GM23338 (cell line): ENCODE results near the gene MAD1L1. TPM values are rescaled to one million over a fixed set of nuclear protein-coding genes. Genes with fewer than 3 reads are reported as not detected.

Experiments
- ATAC-seq: fragments of 200-7000 bp; cut with Tn5 transposase; 3 replicates; pipeline ENCODE4 v1.9.1; 2020
- DNase-seq: peaks from one replicate; pipeline ENCODE4 v3.0.0-alpha.2; 2015; ENCODE audit warnings: low spot score
- H2AFZ ChIP-seq: fragments of 200-600 bp; sonication (generic); 2 replicates; pipeline ENCODE4 v1.8.0; 2016; ENCODE audit warnings: antibody characterized with exemption, mild to moderate bottlenecking, moderate library complexity
- H3F3A ChIP-seq: fragments of 200-600 bp; sonication (generic); replicated peaks from 2 replicates; pipeline ENCODE4 v1.8.0; 2017; ENCODE audit warnings: antibody characterized with exemption, mixed run types, low read depth
- H3K27ac ChIP-seq: fragments of 200-600 bp; sonication (generic); 2 replicates; pipeline ENCODE4 v1.6.1; 2016; ENCODE audit warnings: low read depth
- H3K27me3 ChIP-seq: fragments of 200-600 bp; sonication (generic); 2 replicates; pipeline ENCODE4 v1.8.0; 2016; ENCODE audit warnings: mild to moderate bottlenecking, mixed run types, moderate library complexity; ENCODE audit not compliant: insufficient read depth
- H3K36me3 ChIP-seq: fragments of 200-600 bp; sonication (generic); 2 replicates; pipeline ENCODE4 v1.8.0; 2016; ENCODE audit warnings: mild to moderate bottlenecking; ENCODE audit not compliant: insufficient read depth
- H3K4me1 ChIP-seq: fragments of 200-600 bp; sonication (generic); 2 replicates; pipeline ENCODE4 v1.8.0; 2016; ENCODE audit warnings: mild to moderate bottlenecking, moderate library complexity; ENCODE audit not compliant: insufficient read depth
- H3K4me2 ChIP-seq: fragments of 200-600 bp; sonication (generic); 2 replicates; pipeline ENCODE4 v1.7.1; 2017; ENCODE audit warnings: mixed run types
- H3K4me3 ChIP-seq: fragments of 200-600 bp; sonication (generic); 2 replicates; pipeline ENCODE4 v1.6.1; 2016; ENCODE audit warnings: mixed run types
- H3K79me2 ChIP-seq: fragments of 200-600 bp; sonication (generic); replicated peaks from 2 replicates; pipeline ENCODE4 v1.8.0; 2017; ENCODE audit warnings: mild to moderate bottlenecking; ENCODE audit not compliant: insufficient read depth
- H3K9me2 ChIP-seq: fragments of 200-600 bp; sonication (generic); 2 replicates; pipeline ENCODE4 v1.8.0; 2017; ENCODE audit not compliant: insufficient read depth
- H4K20me1 ChIP-seq: fragments of 200-600 bp; sonication (generic); replicated peaks from 2 replicates; pipeline ENCODE4 v1.8.0; 2017; ENCODE audit warnings: mild to moderate bottlenecking; ENCODE audit not compliant: insufficient read depth
- H3K27ac Mint-ChIP-seq: 2 replicates; pipeline ENCODE4 v1.8.0; 2020; ENCODE audit warnings: inconsistent platforms, mild to moderate bottlenecking, moderate library complexity, mixed read lengths
- H3K27me3 Mint-ChIP-seq: 3 replicates; pipeline ENCODE4 v1.8.0; 2022; ENCODE audit warnings: low read depth, mild to moderate bottlenecking, moderate library complexity, mixed read lengths, inconsistent platforms; ENCODE audit not compliant: insufficient read depth, poor library complexity
- H3K36me3 Mint-ChIP-seq: 3 replicates; pipeline ENCODE4 v1.8.0; 2021; ENCODE audit warnings: low read depth, mild to moderate bottlenecking, inconsistent platforms, moderate library complexity, mixed read lengths
- H3K4me1 Mint-ChIP-seq: 3 replicates; pipeline ENCODE4 v1.8.0; 2020; ENCODE audit warnings: mild to moderate bottlenecking, inconsistent platforms, mixed read lengths
- H3K4me3 Mint-ChIP-seq: 3 replicates; pipeline ENCODE4 v1.8.0; 2021; ENCODE audit warnings: moderate library complexity, mild to moderate bottlenecking, inconsistent platforms, mixed read lengths
- H3K9me3 Mint-ChIP-seq: 3 replicates; pipeline ENCODE4 v1.8.0; 2020; ENCODE audit warnings: moderate library complexity, mild to moderate bottlenecking, inconsistent platforms, mixed read lengths
- CREB1 ChIP-seq: fragments of 250-450 bp; sonication (Bioruptor Pico); IDR thresholded peaks from 2 replicates; pipeline ENCODE4 v1.5.0; 2020; ENCODE audit warnings: low read depth, mild to moderate bottlenecking, moderate library complexity
- ETS1 ChIP-seq: IDR thresholded peaks from 2 replicates; pipeline ENCODE4 v1.6.1; 2016; ENCODE audit warnings: antibody characterized with exemption
- EZH2 ChIP-seq: fragments of 200-600 bp; sonication (generic); IDR thresholded peaks from one replicate; pipeline ENCODE4 v1.8.0; 2017; ENCODE audit warnings: antibody characterized with exemption, mild to moderate bottlenecking, low read depth; ENCODE audit not compliant: unreplicated experiment
- EZH2phosphoT487 ChIP-seq: fragments of 200-600 bp; sonication (generic); IDR thresholded peaks from one replicate; pipeline ENCODE4 v1.8.1; 2018; ENCODE audit warnings: antibody characterized with exemption; ENCODE audit not compliant: unreplicated experiment
- JUNB ChIP-seq: IDR thresholded peaks from one replicate; pipeline ENCODE4 v1.6.1; 2016; ENCODE audit warnings: antibody characterized with exemption; ENCODE audit not compliant: unreplicated experiment
- NANOG ChIP-seq: IDR thresholded peaks from 2 replicates; pipeline ENCODE4 v1.6.1; 2016; ENCODE audit warnings: antibody characterized with exemption, borderline replicate concordance
- POLR2AphosphoS5 ChIP-seq: IDR thresholded peaks from 2 replicates; pipeline ENCODE4 v1.6.1; 2016; ENCODE audit warnings: antibody characterized with exemption, low read depth
- REST ChIP-seq: IDR thresholded peaks from one replicate; pipeline ENCODE4 v1.6.1; 2018; ENCODE audit warnings: antibody characterized with exemption; ENCODE audit not compliant: unreplicated experiment
- STAT1 ChIP-seq: IDR thresholded peaks from one replicate; pipeline ENCODE4 v1.6.1; 2016; ENCODE audit warnings: antibody characterized with exemption; ENCODE audit not compliant: unreplicated experiment
- ZNF114 ChIP-seq: fragments of 250-450 bp; sonication (Bioruptor Pico); IDR thresholded peaks from 2 replicates; pipeline ENCODE4 v1.5.0; 2020; ENCODE audit warnings: mild to moderate bottlenecking, moderate library complexity
- ZNF462 ChIP-seq: fragments of 250-450 bp; sonication (Bioruptor Pico); IDR thresholded peaks from 2 replicates; pipeline ENCODE4 v1.5.0; 2020; ENCODE audit warnings: mild to moderate bottlenecking, moderate library complexity
- polyA plus RNA-seq: library from polyadenylated mRNA; unstranded; fragments of >200 nt; fragmentation: Nextera tagmentation; extraction: Ambion mirVana; gene quantifications from 2 replicates; pipeline ENCODE4 v1.2.1, GENCODE V29; 2016
- total RNA-seq: library from RNA; depleted of rRNA; stranded (reverse); fragments of >200 nt; shearing (Covaris generic); gene quantifications from 2 replicates; pipeline ENCODE4 v1.2.3, GENCODE V29; 2014

Gene MAD1L1
- total and polyA plus RNA-seq, 2 experiments from 2014 or later: 40.3 to 59.3 TPM

- TF ChIP-seq ZNF462 (CRISPR knock-in tag) (no peak), EZH2phosphoT487 (no peak), EZH2 (no peak), ZNF114 (no peak), POLR2AphosphoS5 (no peak), JUNB (no peak)
Measured at GRCh38 chr7:1997537-1998076, 235.1 kb downstream of the MAD1L1 start (continued).

GRCh38 chr7:1996816-1997215, 235.9 kb downstream of the MAD1L1 start:
- H3F3A ChIP-seq: no peaks in the 10 kb centered on the region
- H3K36me3 Mint-ChIP-seq: no peaks in the 10 kb centered on the region
- no peaks in the 10 kb centered on the region for H3K27me3 ChIP-seq
- H3K27ac ChIP-seq: no peak overlapping the region
- no peak for DNase-seq
- no peak overlapping the region for H3K4me3 ChIP-seq
- H3K36me3 ChIP-seq: no peaks in the 10 kb centered on the region
- H3K4me1 Mint-ChIP-seq: peaks cover 4% of the 10 kb centered on the region; the same call in 1 of the 3 replicates
- peaks cover 7% of the 10 kb centered on the region for H3K27me3 Mint-ChIP-seq
- no peaks in the 10 kb centered on the region for H3K9me3 Mint-ChIP-seq
- ATAC-seq: no peak
- peak overlapping the region; percentile 59; the same call in 1 of the 2 replicates for H3K27ac Mint-ChIP-seq
- H3K79me2 ChIP-seq: no peaks in the 10 kb centered on the region
- H3K4me1 ChIP-seq: no peaks in the 10 kb centered on the region
- H2AFZ ChIP-seq: no peak overlapping the region
- H4K20me1 ChIP-seq: no peaks in the 10 kb centered on the region
- H3K4me2 ChIP-seq: no peak overlapping the region
- no peaks in the 10 kb centered on the region for H3K9me2 ChIP-seq
- no peak overlapping the region for H3K4me3 Mint-ChIP-seq
- no peak for TF ChIP-seq NANOG
- no peak for TF ChIP-seq POLR2AphosphoS5
- no peak for TF ChIP-seq JUNB
- no peak for TF ChIP-seq REST
- no peak for TF ChIP-seq ZNF114
- no peak for TF ChIP-seq ETS1
- no peak for TF ChIP-seq STAT1
- no peak for TF ChIP-seq EZH2phosphoT487
- TF ChIP-seq CREB1 (CRISPR knock-in tag): no peak
